ENCODE results near the gene ALK.

Gene ALK

DNA sequence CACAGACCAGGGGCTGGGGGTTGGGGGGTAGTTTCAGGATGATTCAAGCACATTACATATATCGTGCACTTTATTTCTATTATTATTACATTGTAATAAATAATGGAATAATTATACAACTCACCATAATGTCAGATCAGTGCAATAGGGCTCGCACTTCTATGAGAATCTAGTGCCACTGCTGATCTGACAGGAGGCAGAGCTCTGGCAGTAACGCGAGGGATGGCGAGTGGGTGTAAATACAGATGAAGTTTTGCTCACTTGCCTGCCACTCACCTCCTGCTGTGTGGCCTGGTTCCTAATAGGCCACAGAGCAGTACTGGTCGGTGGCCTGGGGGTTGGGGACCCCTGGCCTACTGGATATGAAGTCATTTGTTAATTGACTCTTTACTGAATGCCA lies 615.6 kb downstream of the ALK start:
- no peak for DNase-seq

DNA sequence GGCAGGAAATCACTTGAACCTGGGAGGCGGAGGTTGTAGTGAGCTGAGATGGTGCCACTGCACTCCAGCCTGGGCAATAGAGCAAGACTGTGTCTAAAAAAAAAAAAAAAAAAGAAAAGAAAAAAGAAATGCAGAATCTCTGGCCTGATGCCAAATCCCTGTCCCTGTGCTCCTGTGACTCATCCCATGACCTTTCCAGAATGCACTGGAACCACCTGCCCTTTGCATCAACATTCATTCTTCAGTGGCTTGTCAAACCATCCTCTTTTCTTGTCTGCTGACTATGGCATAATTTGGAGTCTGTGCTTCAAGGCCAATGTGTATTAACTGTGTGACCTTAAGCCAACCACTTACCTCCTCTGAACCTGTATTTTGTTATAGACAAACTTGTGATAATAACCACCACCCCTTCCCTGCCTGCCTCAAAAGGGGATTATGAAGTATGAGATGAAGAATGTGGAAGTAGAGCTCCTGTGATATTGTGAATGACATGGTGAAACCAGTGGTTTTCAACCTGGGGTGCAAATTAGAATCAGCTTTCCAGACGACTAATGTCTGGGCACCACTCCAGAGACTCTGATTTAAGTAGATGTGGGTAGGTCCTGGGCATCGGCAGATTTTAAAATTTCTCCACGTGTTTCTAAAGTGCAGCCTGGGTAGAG lies 616.9 kb downstream of the ALK start:
- DNase-seq: no peak

DNA sequence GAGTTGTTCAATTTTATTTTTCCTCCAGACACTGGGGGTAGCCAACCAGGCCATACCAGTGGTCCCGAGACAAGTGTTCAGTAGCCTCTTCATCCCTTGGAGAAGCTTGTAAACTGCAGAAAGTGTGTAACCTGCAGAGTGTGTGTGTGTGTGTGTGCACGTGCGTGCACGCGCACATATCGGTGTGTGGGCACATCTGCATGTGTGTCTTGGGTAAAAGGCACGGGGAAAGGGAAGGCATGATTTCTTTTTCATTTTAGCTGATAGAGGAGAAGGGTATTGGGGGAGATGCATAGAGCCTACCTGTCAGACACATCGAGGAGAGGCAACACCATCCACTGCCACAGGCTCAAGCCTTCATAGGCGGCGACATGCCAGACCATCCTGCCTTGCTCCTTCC lies 624.8 kb downstream of the ALK start:
- no peak for DNase-seq

DNA sequence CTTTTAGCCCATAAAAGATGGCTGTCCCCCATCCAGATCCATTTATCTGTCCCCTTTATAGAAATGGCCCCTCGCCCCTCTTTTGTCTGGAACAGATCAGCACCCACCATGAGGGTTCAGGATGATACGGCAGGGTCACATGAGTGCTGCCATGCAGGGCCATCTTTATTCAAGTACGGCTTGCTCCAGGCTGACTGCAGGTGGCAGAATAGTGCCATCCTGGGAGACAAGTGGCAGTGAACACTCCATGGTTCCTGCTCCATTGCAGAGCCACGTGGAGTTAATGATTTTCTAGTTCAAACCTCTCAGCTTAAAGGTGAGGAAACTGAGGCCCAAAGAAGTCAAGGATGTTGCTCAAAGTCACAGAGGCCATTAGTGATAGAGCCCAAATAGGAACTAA lies 625.5 kb downstream of the ALK start:
- DNase-seq: peak; percentile 31

DNA sequence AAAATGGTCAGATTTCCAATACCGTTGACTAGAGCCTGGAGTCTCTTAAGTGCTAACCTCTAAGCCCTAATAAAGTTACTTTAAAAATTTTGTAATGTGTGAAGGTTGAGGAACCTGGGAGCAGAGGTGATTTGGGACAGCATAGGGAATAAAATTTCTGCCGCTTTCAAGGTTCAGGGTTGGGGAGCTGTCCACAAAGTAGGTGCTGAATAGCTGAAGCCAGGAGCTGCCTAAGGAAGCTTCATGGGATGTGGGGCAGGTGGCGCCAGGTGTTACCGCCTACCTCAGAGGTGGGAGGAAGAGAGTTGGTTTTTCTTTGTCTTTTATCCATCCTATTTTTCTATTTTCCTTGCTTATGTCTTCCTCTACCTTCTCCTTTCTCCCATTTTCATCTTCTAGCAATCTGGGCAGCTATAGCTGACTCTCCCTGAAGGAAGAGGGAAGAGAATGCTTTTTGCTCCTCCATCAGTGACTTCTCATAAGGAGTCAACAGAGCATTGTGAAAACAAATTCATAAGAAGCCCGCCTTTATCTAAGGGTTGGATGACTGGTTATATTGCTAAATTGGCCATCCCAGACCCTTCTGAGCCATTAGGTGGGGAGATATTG lies 627.5 kb downstream of the ALK start:
- no peak for DNase-seq

DNA sequence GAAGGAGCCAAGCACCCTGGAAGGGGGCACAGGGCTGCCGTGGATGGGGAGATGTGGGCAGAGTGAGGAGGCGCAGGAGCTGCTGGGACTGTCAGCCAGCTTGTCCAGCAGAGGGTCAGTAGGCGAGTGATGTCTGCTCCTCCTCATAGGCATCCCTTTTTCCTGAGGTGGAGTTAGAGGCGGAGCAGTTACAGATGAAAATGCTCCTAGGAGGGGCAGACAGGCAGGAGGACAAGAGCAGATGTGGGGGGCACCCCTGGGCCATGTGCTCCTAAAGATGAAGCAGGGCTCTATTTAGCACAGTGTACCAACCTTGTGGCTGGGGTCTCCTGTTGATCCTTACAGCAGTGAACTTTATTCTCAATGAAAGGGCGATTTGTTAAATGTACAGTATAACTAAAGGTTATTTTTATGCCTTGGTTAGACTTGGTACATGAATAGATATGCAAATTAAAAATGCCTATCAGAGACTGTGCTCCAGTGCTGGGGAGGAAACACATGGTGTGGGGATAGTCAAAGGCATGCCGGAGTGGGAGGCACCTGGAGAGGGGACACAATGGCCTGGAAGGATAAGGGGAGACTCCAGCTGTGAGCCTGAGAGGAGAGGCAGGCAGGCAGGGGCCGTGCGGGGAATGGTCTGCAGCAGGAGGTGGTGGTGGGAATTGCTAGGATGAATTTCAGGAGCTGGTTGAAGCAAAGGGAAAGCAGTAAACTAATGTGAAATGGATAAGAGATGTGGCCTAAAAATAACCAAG lies 630.9 kb downstream of the ALK start:
- no peak for DNase-seq

DNA sequence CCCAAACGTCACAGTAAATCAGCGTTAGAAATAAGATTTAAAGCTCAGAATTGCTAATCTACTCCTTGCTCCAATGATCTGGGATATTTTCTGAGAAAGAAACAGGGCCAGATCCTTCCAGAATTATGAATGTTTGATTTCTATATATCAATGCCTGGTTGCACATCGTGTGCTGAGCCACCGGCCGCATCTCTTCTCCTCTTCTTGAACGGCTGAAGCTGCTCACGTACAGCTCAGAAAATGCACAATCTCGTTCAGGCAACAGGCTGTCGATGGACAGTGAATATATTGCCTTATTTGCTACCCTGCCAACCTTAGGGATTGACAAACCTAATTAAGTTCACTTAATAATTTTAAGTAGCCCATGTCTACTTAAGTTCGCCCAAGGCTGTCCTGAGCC lies 636.7 kb downstream of the ALK start:
- DNase-seq: no peak

DNA sequence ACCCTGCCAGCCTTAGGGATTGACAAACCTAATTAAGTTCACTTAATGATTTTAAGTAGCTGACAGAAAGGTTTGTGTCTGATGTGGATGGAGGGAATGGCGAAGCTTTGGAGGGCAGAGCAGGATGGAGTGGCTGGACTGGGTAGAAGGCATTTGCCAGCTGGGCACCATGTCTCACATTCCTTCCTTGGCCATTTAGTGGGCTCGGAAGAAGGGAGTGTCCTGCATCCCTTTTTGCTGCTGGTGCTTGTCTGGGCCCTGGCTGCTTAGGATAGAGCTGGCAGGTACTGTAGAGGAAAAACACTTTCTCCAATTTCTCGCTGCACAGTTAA lies 639.5 kb downstream of the ALK start:
- DNase-seq: no peak

DNA sequence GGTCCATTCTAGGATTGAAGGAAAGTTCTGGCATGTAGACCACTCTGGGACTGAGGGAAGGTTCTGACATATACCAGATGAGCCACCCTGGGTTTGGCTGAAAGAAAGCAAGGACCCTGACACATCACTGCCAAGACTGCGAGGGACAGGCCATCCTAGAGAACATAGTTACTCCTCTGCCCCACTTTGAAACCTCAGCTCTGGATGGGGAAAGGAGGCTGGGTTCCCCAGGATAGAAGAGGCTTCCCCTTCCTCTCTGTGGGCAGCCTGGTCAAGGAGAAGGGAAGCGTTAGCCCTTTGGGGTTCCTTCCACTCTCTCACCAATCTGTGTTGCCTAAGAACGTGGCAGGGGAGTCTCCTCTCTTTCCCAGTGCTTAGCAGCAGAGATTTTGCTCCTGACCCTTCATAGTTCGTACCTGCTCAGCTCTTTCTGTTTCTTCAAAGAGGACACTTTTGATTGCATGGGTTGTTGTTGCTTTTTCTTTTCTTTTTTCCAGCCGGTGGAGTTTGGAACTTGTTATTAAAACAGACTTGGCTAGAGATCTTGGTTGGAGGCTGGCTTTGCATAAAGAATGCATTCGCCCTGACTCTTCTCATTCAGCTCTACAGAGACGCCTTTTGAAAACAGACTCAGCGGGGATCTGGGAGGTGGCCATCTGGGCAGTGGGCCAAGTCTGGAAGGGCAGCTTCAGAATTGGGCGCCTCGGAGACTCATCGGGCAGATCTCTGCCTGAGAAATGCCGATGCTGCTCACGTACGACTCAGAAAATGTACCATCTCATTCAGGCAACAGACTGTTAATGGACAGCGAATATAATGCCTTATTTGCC lies 640.1 kb downstream of the ALK start:
- DNase-seq: no peak

DNA sequence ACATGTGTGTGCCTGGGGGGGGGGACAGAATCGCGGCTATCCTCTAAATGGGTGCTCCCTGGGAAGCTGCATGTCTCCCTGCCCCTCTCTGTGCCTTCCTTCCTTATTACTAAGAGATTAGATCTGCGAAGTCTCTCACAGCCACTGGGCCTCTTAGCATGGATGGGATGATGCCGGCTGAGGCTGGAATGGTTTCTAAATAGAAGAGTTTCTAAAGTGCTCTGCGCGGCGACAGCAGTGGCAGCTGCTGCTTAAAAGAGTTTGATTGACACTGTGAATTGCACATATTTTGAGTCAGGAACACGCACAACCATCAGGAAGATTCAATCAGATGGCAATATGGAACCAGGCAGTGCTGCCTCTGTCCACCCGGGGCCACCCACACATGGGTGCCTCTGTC lies 642.4 kb downstream of the ALK start:
- DNase-seq: no peak

DNA sequence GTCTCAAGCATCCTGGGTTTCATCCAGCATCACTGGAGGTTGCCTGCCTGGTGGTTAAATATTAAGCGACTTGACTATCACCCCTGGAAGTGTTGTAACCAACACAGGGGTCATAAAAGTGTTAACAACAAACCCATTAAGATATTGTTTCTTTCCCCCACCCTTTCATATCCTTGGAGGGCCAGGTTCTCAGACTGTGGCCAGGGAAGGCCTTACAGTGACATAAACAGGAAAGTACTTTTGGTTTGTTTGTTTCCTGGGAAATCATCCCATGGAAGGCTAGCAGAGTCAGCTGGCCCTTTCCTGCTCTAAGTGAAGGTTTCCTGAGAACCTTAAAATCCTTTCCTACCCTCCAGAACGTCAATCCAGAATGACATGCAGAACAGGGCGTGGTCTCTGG lies 645.2 kb downstream of the ALK start:
- no peak for DNase-seq

DNA sequence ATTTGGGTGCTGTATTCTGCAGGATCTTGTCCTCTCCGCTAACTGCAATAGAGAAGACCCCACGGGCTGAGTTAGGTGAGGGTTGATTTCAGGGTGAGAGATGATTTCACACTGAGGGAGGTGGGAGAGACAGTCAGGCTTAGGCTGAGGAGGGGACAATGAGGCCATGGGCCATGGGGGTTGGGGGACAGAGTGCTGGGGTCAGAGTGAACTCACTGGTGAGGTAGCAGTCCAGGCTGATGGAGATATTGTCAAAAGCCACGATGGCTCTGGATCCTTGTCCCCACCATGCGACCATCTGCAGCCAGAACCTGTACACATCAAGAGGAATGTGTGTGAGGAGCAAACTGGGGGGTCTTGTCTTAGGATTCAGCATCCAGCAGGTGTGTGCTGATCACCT lies 646.2 kb downstream of the ALK start:
- no peak for DNase-seq

DNA sequence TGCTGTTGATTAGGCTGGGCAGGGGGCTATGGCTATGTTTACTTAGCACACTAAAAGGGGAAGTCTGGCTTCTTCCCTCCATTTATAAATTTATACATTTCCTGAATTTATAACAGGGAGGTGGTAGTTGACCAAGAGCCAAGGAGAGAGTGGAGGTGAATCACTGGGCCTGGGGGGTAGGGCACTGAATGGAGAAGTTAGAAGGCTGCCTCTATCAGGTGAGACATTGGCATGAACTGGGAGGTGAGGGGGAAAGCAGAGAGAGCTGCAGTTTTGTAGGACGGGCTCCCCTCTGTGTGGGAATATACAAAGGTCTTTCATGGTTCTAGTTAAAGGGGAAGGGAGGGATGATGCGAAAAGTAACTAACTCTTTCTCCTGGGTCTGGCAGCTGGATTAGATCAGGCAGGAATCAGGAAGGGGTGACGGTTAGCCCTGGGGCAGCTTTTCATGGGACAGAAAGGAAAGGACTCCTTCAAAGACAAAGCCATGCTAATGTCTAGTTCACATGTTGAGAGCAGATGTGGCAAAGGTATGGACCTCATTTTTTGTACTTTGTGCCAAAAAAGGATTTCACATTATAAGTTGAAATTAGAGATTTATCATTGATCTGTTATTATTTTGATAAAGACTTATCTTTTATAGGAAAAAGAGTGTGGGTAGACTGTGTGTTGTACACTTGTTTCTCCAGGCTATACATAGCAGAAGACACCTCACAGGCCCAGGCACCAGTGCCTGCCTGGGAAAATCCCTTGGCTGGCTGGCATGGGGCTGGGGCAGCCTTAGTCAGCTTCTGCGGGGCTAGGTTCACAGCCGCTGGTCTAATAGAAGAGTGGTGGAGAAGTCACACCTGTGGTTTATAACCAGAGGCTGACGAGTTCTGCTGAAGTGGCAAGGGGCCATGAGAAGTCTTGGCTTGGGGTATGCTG lies 647.4 kb downstream of the ALK start:
- DNase-seq: peak; percentile 8

DNA sequence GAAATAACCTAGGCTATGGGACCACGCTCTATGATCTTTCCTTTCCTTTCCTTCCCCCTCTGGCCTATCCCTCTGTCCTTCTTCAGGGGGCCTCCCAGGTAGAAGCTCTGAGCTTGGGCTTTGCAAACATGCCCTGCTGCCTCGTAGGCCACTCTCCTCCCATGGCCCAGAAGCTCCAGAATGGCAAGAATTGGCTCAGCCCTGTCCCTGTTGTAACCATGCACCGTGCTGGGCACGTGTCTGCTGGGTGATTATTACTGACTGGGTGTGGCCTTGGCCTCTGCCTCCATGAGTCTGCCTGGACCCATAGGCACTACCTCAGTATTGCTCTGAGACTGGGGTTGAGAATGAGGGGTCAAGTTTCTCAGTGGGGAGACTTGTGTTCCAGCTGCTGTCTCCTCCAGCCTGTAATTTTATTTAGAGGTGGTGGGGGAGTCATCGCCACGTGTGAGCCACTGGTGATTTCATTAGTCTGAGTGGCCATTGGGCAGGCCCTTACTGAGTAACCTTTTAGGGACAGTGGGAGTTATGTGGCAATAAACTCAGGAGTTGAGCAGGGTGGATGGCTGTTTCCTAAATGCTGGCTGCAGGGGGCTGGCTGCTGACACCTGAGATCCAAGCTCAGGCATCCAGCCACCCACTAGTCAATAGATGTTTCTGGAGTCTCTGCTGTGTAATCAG lies 648.2 kb downstream of the ALK start:
- peak; percentile 34 for DNase-seq

DNA sequence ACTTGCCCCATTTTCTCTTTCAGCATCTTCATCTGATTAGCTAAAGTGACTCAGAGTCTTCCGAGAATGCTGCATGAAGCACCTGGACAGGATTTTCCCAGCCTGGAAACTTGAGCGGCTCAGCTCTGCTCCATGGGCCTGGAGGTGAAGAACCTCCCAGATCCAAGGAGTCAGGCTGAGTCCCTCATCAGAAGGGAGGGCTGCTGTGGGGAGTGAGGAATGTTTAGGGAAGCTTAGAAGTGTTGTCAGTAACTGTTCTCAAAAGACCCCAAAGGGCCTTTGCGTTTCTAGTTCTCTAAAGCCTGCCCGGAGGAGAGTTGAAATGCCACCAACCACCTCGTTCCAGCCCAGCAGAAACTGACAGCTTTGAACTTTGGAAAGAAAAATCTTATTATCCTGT lies 649.1 kb downstream of the ALK start:
- no peak for DNase-seq

DNA sequence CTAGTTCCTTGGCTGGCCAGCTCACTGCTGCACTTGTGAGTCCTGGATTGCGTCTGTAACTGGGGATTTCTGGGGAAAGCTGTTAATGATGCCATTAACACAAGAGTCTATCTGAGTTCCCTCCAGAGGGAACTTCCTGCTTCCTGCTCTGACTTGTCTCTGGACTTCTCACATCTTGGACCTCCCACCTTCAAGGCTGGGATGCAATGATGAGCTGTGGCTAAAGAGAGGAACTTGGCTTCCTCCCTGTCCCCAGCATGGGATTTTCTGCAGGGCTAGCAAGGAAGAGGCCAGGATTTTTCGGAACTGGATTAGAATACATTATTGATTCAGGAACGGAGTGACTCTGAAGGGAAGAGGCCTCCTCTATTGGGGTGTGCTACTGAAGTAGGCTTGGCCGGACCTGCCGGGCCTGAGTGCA lies 650.7 kb downstream of the ALK start:
- DNase-seq: peak; percentile 40

DNA sequence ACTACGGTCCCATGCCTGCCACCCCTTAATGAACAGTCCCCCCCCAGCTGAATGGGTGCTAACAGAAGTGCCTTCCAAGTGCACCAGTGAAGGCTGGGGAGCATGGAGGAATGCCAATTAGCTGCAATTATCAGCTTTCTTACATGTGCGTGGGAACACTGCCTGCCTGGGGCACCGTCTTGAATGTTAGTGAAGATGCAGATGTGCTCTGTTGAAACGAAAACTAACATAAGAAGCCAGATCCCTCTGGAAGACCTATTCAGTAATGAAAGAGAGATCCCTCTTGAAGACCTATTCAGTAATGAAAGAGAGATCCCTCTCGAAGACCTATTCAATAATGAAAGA lies 651.6 kb downstream of the ALK start:
- DNase-seq: no peak

DNA sequence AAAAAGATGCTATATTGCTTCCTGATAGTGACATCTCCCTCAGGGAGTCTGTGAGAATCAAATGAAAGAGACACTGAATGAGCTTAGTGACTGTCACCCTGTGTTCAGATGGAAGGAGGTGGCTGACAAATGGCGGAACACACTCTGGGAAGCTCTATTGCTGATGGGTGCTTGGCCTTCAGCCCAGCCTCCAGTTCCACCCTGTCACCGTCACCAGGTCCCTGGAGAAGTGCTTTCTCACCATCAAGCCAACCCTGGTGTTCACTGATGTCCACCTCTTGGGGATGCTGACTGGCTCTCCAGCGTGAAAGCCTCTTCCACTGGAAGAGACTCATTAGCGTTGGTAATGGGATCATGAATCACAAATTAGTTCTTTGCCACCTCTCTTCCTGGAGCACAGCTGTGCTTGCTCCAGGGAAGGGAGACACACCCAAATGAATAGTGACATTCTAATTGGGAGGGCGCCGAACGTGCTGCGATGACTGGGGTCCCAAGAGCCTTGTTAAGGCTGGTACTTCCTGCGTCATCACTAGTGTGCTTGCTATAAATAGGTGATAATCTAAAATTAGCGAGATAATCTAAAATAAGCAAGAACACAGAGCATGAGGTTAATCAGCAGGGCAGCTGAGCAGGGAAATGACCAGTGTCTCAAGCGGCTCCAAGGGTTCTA lies 652.2 kb downstream of the ALK start:
- DNase-seq: no peak

DNA sequence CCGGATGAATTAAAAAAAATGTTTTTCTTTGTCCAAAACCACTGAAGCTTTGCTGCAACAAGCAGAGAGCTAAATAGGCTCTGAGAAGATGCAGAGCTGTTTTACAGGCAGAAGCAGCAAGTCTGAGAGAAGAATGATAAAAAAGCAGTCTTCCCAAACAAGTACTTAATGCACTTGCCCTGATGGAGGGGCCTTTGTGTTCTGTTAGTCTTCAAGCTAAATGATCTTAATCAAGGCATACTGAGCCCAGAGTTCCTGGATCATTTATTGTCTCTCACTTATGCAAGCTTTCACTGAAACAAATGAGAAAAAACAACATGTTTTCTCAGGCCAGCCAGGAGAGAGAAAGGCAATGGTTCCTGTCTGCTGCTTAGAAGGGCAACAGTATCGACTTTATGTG lies 653.7 kb downstream of the ALK start:
- DNase-seq: no peak

DNA sequence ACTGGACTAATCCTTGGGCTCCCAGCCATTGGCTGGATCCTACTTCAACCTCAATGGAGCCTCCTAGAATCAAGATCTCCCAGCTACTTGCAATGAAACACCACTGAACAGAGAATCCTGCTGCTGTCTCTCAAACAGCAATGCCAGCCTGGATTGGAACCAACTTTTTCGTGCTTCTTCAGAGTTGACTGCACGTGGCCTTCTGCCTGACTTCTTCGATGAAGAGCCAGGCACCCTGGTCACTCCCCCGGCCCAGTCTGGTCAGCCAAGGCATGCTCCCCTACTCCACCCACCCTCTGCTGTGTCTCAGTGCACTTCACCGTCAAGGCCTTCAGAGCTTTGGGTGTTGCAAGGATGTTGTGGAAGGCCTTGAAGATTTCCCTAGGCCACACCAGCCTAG lies 657.5 kb downstream of the ALK start:
- DNase-seq: no peak

DNA sequence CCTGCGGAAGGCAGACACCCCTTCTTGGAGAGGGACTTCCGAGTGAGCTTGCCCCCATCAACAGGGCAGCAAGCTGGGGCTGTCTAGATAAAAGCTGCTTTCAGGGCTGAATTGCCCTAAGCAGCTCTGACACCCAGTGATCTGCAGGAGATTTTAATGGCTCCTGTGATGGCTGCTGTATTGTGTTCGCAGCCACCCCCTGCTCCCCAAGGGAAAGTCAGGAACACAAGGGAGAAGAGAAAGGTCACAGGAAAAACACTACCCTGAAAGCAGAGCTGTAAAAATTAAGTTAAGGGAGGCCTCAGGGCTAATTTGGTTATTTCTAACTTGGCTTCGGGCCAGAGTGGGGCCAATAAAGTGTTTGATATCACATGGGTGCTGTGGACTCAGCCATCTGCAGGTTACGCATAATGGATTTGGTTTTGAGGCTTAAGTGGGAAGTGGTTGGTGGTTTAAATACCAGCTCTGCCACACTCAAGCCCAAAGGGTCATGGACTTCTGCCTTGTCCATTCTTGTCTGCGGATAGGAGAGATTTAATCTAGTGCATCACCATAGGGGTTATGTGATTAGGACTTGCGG lies 658.6 kb downstream of the ALK start:
- DNase-seq: no peak
